NCI-H187 (cell line): ENCODE results near the gene KRTAP1-4.
"Not testable (repeated sequence)": the region's sequence is repeated elsewhere in the genome, so short reads cannot be mapped to it uniquely, and the experiment has no call there.

Experiments used
- DNase-seq, 2 experiments: peaks; one replicate each; lab custom pipeline; 2025; lab: John Stamatoyannopoulos, UW

KRTAP1-4 gene

GRCh38 chr17:41046735-41047465, 16.9 kb upstream of the KRTAP1-4 start, which contains the start of gene KRTAP2-1:
KRTAP2-1 (minus strand) TSS chr17:41047316; CDS start chr17:41047267, 49 bp downstream.
- not testable (repeated sequence) for DNase-seq

- DNase-seq: no peak
These were observed 13.0 kb upstream of the KRTAP1-4 start for GRCh38 chr17:41042953-41043352.

DNA sequence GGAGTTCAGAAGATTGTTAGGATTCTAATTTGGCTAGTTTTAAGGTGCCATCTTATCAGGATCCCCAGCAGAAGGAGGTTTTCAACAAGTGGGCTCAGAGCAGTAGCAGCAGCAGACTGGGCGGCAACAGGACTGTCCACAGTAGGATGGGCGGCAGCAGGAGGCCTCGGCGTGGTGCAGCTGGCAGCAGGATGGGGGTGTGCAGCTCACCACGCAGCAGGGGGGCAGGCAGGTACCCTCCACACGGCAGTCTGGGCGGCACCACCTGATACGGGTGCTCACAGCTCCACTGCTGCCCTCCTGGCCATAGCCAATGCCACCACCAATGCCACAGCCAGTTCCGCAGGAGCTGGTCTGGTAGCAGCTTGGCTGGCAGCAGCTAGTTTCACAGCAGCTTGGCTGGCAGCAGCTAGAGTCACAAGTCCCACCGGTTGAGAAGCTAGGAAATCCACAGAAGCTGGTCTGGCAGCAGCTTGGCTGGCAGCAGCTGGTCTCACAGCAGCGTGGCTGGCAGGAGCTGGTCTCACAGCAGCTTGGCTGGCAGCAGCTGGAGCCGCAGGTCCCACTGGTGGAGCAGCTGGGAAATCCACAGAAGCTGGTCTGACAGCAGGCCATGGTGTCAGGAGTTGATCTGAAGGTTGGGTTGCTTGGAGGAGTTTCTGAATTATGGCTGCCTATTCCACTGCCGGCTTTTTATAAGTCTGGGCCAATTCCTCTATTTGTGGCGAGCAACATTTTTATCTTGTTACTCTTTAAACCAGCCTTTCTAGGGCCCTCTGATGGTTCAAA, 11.0 kb upstream of the KRTAP1-4 start, which contains the start of gene KRTAP1-1:
Gene KRTAP1-1 (minus strand): TSS at position 668 of the 789 bp plus-strand sequence. CDS start 53 bp downstream, at position 615.
- DNase-seq: not testable (repeated sequence)

DNA sequence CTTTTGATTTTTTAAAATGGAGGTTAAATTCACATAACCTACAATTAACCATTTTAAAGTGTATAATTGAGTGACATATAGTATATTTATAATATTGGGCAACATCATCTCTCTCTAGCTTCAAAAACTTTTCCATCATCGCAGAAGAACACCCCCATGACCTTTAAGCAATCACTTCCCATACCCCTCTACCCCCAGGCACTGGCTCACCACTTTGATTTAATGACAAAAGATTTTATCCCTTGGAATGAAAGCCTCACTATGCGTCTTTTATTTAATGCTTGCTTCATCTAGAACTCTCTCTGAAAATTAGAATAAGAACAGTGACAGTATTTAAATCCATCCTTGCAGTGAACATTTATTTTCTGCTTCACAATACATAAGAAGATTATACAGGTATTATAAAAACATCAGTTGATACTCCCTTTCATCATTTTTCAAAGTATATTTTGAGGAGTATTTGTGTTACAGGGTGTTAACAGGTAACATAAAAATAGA, 7.9 kb upstream of the KRTAP1-4 start:
- DNase-seq: no peak

DNA sequence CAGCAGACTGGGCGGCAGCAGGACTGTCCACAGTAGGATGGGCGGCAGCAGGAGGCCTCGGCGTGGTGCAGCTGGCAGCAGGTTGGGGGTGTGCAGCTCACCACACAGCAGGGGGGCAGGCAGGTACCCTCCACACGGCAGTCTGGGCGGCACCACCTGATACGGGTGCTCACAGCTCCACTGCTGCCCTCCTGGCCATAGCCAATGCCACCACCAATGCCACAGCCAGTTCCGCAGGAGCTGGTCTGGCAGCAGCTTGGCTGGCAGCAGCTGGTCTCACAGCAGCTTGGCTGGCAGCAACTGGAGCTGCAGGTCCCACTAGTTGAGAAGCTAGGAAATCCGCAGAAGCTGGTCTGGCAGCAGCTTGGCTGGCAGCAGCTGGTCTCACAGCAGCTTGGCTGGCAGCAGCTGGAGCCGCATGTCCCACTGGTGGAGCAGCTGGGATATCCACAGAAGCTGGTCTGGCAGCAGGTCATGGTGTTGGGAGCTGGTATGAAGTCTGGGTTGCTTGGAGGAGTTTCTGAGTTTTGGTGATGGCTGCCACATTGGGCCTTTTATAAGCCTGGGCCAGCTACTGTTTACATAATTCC, 4.4 kb upstream of the KRTAP1-4 start, which contains the start of gene KRTAP1-3:
Gene KRTAP1-3 (minus strand): TSS at position 529 of the 590 bp plus-strand sequence. CDS start 53 bp downstream, at position 476.
- DNase-seq: not testable (repeated sequence)

GRCh38 chr17:41026715-41027471, 3.1 kb downstream of the KRTAP1-4 start, which contains the start of gene KRTAP1-5:
KRTAP1-5 (minus strand) TSS chr17:41027208; CDS start chr17:41027155, 53 bp downstream.
- DNase-seq: no peak

- DNase-seq: no peak
These were observed 5.3 kb downstream of the KRTAP1-4 start for GRCh38 chr17:41024697-41025096.

- DNase-seq: no peak
These were observed 9.7 kb downstream of the KRTAP1-4 start for GRCh38 chr17:41020336-41020735.

- no peak for DNase-seq
These were observed 10.6 kb downstream of the KRTAP1-4 start for GRCh38 chr17:41019415-41019814.

DNA sequence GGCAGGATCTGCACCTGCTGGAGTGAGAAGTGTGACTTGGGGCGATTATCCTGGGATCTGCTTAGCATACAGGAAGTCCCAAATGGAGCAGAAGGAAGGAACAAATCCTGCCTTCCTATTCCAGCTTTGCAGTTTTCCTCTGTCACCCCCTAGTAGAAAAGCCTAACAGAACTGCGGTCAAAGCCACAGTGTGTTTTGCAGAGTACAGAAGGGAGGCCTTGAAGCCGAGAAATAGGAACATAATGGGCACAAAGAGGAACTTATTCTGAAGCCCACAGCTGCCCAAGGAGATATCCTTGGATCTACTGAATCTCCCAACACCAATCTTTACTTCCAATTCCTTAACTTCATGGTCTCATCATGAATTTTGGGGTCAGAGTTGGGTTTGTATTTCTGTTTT, 11.5 kb downstream of the KRTAP1-4 start:
- DNase-seq: no peak

- no peak for DNase-seq
These were observed 13.3 kb downstream of the KRTAP1-4 start for GRCh38 chr17:41016578-41017215.

GRCh38 chr17:41015454-41015853, 14.5 kb downstream of the KRTAP1-4 start:
- DNase-seq: no peak

GRCh38 chr17:41013606-41014005, 16.4 kb downstream of the KRTAP1-4 start:
- DNase-seq: no peak

- DNase-seq: no peak
These were observed 16.8 kb downstream of the KRTAP1-4 start for GRCh38 chr17:41013181-41013580.

DNA sequence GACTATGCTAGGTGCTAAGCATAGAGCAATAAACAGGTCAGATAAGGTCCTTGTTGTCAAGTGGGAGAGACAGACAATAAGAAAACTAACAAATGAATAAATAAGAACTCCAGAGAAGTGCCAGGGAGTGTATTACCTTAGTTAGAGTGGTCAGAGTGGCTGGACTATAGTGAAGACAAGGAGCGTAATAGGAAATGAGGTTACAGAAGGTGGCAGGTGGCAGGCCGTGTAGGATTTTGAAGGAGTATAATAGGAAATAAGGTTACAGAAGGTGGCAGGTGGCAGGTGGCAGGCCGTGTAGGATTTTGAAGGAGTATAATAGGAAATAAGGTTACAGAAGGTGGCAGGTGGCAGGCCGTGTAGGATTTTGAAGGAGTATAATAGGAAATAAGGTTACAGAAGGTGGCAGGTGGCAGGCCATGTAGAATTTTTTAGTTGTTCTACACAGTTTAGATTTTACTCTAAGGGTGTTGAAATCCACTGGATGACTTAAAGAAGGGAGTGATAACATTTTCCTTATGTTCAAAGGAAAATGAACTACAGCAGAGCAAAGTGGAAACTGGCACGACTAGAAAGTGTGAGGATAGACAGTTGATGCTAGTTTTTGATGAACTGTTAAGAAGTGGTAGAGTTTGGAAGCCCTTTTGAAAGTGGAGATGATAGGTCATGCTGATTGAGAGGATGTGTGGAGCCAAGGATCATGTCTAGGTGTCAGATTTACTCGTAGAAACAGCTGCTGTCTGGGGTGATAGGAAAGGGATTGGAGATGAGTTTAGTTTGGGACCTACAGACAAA, 17.5 kb downstream of the KRTAP1-4 start:
- DNase-seq: no peak

GRCh38 chr17:41010441-41010840, 19.6 kb downstream of the KRTAP1-4 start:
- no peak for DNase-seq

DNA sequence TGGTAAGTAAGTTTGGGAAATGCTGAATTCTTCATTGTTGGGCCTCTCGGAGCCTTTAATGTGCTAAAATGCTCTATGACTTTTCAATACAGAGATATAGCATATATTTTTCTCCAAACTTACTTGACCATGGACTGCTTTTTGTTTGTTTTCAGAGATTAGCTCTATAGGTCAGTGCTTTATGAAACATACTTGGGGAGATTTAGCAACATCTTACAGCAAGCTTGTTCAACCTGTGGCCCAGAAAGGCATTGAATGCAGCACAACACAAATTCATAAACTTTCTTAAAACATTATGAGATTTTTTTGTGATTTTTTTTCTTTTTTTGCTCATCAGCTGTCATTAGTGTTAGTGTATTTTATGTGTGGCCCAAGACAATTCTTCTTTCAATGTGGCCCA, 20.1 kb downstream of the KRTAP1-4 start:
- DNase-seq: no peak

DNA sequence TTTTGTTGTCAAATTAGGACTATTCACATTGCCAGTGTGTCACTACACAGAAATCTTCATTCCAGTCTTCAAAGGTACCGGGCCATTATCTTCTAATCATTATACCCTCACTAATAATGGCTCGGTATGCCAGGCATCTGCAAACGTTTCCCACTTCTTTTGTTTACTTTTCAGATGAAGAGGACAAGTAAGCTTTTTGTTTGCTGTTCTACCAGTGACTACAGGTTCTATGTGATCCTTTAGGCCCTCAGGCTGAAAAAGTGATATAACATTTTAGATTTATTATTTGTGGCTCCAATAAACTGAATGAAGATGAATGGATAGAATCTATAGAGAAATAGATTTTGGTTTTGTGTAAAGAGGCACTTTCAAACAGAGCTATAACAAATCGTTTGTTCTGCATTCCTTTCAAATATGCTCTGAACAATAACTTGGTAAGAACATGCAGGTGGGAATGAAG, 20.7 kb downstream of the KRTAP1-4 start:
- no peak for DNase-seq

- DNase-seq: no peak
These were observed 21.2 kb downstream of the KRTAP1-4 start, which contains the start of gene KRTAP3-1 for GRCh38 chr17:41008811-41009210. KRTAP3-1 (minus strand) TSS chr17:41009128; CDS start chr17:41009074, 54 bp downstream.

DNA sequence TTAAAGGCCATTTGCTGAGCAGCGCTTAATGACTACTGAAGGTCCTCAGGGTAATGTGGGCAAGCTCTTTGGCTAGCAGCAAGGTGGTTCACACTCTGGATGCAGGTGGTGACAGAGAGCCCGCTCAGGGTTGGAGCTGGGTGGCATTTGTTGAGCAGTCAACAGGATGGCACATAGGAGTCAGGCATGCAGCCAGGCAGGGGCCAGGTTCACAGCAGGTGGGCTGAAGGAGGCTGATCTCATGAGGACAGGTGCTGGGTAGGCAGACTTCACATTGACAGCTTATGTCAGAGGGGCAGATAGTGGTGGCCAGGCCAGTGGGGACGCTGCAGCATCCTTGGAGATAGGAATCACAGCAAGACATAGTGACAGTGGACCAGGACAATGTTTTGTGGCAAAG, 25.6 kb downstream of the KRTAP1-4 start:
- DNase-seq: no peak
